Smooth muscle cell of the brain vasculature (primary cell): Measurements from ENCODE around the gene OBI1.

ENCODE experiments used
- DNase-seq: peaks from one replicate; pipeline ENCODE4 v3.0.0-alpha.2; 2012; ENCODE audit warnings: low read depth, low spot score

The OBI1 gene

GRCh38 chr13:78603240-78603957, 55.6 kb downstream of the OBI1 start, which contains the start of gene POU4F1:
Gene POU4F1 (minus strand): TSS chr13:78603552. CDS start chr13:78603326, 226 bp downstream.
- no peak for DNase-seq

GRCh38 chr13:78602561-78603239, 56.3 kb downstream of the OBI1 start:
- DNase-seq, result no peak

GRCh38 chr13:78601874-78602560, 56.9 kb downstream of the OBI1 start:
- no peak for DNase-seq

GRCh38 chr13:78601124-78601873, 57.7 kb downstream of the OBI1 start:
- DNase-seq, result no peak

GRCh38 chr13:78600280-78600883, 58.6 kb downstream of the OBI1 start:
- DNase-seq, result no peak

GRCh38 chr13:78599645-78600279, 59.2 kb downstream of the OBI1 start:
- DNase-seq, result no peak

- no peak for DNase-seq
Measured at GRCh38 chr13:78598966-78599644, 59.9 kb downstream of the OBI1 start.

GRCh38 chr13:78598116-78598781, 60.7 kb downstream of the OBI1 start:
- DNase-seq, result no peak

- no peak for DNase-seq
Measured at GRCh38 chr13:78597602-78597932, 61.4 kb downstream of the OBI1 start.

- DNase-seq, result no peak
Measured at GRCh38 chr13:78596736-78597601, 62.0 kb downstream of the OBI1 start.

- no peak for DNase-seq
Measured at GRCh38 chr13:78596399-78596735, 62.6 kb downstream of the OBI1 start.

GRCh38 chr13:78595495-78596398, 63.2 kb downstream of the OBI1 start:
- no peak for DNase-seq

- DNase-seq, result no peak
Measured at GRCh38 chr13:78594456-78594975, 64.4 kb downstream of the OBI1 start.

- DNase-seq, result no peak
Measured at GRCh38 chr13:78593652-78594455, 65.1 kb downstream of the OBI1 start.

GRCh38 chr13:78593129-78593528, 65.8 kb downstream of the OBI1 start:
- no peak for DNase-seq

- DNase-seq, result no peak
Measured at GRCh38 chr13:78592584-78592983, 66.4 kb downstream of the OBI1 start.

- no peak for DNase-seq
Measured at GRCh38 chr13:78589206-78589605, 69.7 kb downstream of the OBI1 start.
